Rectal smooth muscle tissue (tissue), 1 donor: ENCODE measurements around the gene ANTXRL.
"Not testable (repeated sequence)": the region's sequence is repeated elsewhere in the genome, so short reads cannot be mapped to it uniquely, and the experiment has no call there.

Experiments used
- H3K27ac ChIP-seq: one replicate; pipeline ENCODE4 v1.7.0; 2013; ENCODE audit warnings: low read depth, low read length, inconsistent platforms
- H3K27me3 ChIP-seq: one replicate; pipeline ENCODE4 v1.7.0; 2013; ENCODE audit warnings: low read length; ENCODE audit not compliant: control insufficient read depth, insufficient read depth
- H3K36me3 ChIP-seq: one replicate; pipeline ENCODE4 v1.7.0; 2013; ENCODE audit warnings: low read length; ENCODE audit not compliant: control insufficient read depth, insufficient read depth
- H3K4me1 ChIP-seq: one replicate; pipeline ENCODE4 v1.7.0; 2013; ENCODE audit warnings: low read length; ENCODE audit not compliant: control insufficient read depth, insufficient read depth
- H3K4me3 ChIP-seq: one replicate; pipeline ENCODE4 v1.7.0; 2013; ENCODE audit warnings: low read length
- H3K9ac ChIP-seq: one replicate; pipeline ENCODE4 v1.7.0; 2013; ENCODE audit warnings: low read length

The ANTXRL gene

DNA sequence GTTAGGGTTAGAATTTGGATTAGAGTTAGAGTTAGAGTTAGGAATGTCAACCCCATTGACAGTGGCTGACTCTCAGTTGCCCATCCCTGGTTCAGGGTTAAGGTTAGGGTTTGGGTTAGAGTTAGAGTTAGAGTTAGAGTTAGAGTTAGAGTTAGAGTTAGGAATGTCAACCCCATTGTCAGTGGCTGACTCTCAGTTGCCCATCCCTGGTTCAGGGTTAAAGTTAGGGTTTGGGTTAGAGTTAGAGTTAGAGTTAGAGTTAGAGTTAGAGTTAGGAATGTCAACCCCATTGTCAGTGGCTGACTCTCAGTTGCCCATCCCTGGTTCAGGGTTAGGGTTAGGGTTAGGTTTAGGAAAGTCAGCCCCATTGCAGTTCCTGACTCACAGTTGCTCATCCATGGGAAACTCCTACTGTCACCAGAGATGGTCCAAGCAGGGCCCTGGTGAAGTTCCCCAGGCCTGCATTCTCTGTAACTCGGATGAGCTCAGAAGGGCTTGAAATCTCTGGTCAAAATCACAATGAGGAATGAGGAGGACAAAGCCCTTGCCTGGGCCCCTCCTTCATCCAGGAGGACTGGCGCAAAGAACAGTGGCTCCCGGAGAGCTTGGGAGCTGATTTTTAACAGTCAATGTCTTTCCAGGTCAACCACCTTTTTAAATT, 8.7 kb downstream of the ANTXRL start:
- H3K27ac ChIP-seq, H3K9ac ChIP-seq, H3K4me1 ChIP-seq, H3K27me3 ChIP-seq, H3K36me3 ChIP-seq, H3K4me3 ChIP-seq: not testable (repeated sequence)

DNA sequence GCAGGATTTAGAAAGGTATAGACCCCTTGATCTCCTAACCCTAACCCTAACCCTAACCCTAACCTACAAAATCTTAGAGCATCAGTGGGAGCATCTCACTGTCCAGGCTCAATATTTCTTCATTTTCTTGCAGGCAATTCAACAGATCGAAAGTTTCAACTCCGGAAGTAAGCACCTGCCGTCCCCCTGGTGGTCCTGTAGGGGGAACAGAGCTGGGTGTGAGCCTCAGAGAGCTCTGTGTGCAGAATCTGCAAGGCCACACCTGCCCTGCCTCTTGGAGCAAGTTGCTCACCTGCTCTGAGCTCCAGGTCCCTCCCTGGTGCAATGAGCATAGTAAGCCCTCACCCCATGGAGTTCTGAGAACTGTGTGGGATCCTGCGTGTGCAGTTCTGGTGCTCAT, 9.3 kb downstream of the ANTXRL start:
- H3K9ac ChIP-seq, H3K4me3 ChIP-seq, H3K4me1 ChIP-seq, H3K27me3 ChIP-seq, H3K36me3 ChIP-seq, H3K27ac ChIP-seq: not testable (repeated sequence)

DNA sequence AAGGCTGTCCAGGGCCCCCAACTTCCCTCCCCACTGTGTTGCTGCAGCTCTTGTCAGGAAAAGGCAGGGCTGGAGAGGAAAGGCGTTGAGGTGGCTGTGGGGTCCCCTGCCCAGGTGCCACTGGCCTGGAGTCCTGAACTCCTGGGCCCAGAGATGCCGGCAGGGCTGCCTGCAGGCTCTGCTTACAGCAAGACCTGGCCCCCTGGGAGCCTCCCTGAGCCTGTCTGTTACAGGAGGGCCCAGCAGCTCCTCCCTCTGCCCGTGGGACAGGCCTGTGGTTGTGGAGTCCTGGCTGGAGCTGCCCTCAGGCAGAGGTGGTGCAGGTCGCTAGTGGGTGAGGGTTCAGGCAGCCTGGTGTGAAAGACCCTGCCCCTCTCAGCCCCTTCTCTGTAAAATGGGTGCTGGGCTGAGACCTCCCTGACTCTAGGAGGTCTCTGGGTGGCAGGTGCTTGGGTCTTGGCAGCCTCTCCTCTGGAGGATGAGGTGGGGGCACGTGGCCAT, 9.9 kb downstream of the ANTXRL start:
- Histone ChIP-seq H3K9ac (no peak overlapping the region), H3K27ac (no peak overlapping the region), H3K27me3 (no peaks in the 10 kb centered on the region), H3K4me3 (no peak overlapping the region), H3K36me3 (no peaks in the 10 kb centered on the region), H3K4me1 (no peaks in the 10 kb centered on the region)

DNA sequence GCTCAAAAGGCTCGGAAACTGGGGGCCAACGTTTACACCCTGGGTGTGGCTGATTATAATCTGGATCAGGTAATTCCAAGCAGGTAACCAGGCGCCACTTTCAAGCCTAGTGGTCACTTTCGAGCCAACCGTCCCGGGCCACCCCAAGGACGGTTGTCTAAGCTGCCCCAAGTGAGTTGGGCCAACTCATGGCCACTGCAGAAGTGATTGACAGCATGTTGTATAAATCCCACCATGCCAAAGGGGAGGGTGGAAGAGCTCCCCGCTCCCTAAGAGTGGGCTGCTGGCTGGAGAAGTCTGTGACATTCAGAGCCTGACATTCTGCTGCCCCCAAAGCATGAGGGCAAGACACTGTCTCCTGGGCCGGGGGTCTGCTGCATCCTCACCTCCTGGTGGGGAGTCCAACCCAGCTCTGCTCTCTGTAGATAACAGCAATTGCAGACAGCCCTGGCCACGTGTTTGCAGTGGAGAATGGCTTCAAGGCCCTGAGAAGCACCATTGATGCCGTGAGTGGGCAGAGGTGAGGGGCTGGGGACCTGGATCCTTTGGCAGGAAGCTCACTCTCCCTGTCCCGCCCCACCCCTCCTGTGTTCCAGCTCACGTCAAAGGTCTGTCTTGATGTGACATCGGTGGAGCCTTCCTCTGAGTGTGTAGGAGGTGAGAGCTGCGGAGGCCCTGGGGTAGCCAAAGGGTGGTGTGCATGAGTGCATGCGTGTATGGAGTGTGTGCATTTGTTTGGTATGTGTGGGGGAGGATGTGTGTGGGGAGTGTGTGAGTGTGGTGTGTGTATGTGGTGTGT, 10.8 kb downstream of the ANTXRL start:
- no peaks in the 10 kb centered on the region for H3K4me1 ChIP-seq
- H3K36me3 ChIP-seq = no peaks in the 10 kb centered on the region
- no peak overlapping the region for H3K4me3 ChIP-seq
- H3K27ac ChIP-seq = no peak overlapping the region
- no peaks in the 10 kb centered on the region for H3K27me3 ChIP-seq
- H3K9ac ChIP-seq = no peak overlapping the region

DNA sequence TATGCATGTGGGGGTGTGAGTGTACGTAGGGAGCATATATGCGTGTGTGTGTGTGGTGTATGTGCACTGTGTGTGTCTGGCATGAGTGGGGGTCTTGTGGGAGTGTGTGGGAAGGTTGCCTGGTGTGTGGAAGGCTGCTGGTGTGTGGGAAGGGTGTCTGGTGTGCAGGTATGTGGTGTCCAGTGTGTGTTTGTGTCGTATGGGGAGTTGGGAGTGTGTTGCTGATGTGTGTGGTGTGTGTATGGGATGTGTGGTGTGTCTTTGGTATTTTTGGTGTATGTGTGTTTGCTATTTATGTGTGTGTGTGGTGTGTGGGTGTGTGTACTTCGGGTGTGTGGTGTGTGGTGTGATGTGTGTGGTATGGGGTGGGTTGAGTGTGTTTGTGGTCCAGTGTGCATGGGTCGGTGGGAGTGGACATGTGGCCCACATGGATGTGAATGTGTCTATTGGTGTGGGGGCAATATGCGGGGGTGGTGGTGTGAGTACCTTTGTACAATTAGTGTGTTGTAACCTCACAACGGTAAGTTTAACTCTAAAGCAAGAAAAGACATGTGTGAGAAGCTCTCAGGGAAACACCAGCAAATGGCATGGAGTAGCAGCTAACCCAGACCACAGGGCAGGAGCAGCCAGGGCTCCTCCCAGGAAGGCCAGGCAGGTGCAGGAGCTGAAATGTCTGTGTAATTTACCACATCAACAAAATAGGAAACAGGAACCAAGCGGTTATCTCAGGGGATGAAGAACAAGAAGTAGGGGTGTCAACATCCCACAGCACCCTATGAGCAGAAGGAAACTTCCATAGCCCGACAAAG, 11.9 kb downstream of the ANTXRL start:
- Histone ChIP-seq H3K27ac (no peak overlapping the region), H3K9ac (no peak overlapping the region), H3K36me3 (no peaks in the 10 kb centered on the region), H3K27me3 (no peaks in the 10 kb centered on the region), H3K4me3 (no peak overlapping the region), H3K4me1 (no peaks in the 10 kb centered on the region)

DNA sequence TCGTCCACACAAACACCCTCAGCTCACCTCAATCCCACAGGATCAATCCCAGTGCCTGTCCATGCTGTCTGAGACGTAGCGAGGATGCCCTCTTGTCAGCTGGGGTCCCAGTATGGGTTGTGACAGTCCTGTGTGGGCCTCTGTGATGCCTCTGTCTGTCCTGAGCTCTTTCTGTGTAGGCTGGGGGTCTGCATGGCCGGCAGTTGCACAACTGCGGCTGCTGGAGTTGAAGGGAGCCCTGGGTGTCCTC, 12.4 kb downstream of the ANTXRL start:
- H3K27me3 ChIP-seq = no peaks in the 10 kb centered on the region
- H3K36me3 ChIP-seq = no peaks in the 10 kb centered on the region
- no peak overlapping the region for H3K4me3 ChIP-seq
- no peak overlapping the region for H3K9ac ChIP-seq
- no peak overlapping the region for H3K27ac ChIP-seq
- no peaks in the 10 kb centered on the region for H3K4me1 ChIP-seq

DNA sequence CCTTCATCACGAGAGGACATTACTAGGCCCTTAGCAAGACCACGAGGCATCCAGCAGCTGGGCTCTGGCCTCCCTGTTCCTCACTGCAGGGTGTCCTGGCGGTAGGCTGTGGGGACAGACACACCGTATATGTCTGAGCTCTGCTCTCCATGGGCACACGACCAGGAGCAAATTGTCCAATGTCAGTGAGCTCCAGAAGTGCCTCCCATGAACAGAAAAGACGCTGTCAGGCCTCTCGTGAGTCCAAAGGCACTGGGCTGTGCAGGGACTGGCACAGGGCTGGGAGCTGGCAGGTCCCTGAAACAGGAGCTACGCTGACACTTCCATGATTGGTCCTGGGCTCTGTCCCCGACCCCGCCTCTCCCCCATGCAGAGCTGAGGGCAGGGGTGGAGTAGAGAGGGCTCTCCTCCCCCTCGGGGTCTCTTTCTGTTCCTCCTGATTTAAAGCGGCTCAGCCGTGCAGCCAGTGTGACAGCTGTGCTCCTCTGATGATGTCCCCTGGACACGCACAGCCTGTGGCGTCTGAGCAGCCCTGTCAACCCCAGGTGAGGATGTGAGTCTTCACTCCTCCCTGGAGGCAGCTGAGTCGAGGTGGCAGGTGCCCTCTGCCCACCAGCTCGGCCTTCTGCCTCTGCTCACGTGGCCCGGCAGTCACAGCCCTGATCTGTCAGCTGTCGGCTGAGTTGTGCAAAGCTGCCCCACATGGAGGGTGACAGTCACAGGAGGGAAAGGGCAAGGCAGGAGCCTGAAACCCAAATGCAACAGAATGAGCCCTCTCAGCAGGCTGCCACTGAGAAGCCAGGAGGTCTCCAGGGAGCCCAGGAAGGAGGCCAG, 13.0 kb downstream of the ANTXRL start:
- H3K27ac ChIP-seq = no peak overlapping the region
- H3K27me3 ChIP-seq = no peaks in the 10 kb centered on the region
- H3K9ac ChIP-seq = no peak overlapping the region
- H3K4me1 ChIP-seq = no peaks in the 10 kb centered on the region
- H3K36me3 ChIP-seq = no peaks in the 10 kb centered on the region
- no peak overlapping the region for H3K4me3 ChIP-seq

DNA sequence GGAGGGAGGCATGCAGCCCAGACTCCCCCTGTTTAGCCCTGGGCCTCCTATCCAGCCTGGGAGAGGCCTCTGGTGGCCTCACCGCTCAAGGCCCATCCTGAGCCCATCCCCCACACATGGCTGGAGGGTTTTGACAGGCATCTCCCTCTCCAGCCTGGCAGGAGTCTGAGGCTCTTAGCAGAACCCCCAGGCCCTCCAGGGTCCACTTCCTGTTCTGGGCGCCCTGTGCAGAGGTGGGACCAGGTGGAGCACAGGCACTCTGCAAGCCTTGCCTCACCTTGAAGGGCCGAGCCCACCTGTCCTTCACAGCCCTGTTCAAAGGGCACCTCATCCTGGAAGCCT, 13.5 kb downstream of the ANTXRL start:
- not testable (repeated sequence) for H3K36me3 ChIP-seq, H3K4me3 ChIP-seq, H3K4me1 ChIP-seq, H3K9ac ChIP-seq, H3K27ac ChIP-seq, H3K27me3 ChIP-seq

DNA sequence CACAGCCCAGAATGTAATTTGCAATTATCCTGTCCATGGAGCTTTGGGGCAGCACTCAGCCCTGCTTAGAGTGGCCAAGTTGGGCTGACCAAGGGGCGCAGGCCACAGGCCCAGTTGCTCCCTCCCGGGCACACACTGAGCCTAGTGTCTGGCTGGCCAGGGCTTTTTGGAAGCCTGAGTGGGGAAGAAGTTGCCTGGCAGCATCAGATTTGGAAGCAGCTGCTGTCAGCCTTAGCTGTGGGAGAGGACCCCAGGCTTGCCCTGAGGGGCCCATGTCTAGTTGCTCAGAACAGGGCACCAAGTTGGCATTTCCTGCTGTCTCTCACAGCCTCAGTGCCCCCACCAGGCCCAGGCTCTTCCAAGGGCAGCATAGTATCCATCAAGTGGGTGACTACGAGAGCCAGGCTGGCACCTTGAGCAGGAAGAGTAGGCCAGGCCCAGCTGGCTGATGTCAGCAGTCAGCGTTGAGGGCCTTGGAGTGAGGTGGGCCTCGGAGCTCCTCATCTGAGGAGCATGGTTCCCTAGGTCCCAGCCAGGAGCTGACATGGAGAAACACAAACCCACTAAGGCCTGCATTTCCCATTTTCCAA, 14.4 kb downstream of the ANTXRL start:
- Histone ChIP-seq H3K4me1 (no peaks in the 10 kb centered on the region), H3K4me3 (no peak overlapping the region), H3K27me3 (no peaks in the 10 kb centered on the region), H3K36me3 (no peaks in the 10 kb centered on the region), H3K27ac (no peak overlapping the region), H3K9ac (no peak overlapping the region)

DNA sequence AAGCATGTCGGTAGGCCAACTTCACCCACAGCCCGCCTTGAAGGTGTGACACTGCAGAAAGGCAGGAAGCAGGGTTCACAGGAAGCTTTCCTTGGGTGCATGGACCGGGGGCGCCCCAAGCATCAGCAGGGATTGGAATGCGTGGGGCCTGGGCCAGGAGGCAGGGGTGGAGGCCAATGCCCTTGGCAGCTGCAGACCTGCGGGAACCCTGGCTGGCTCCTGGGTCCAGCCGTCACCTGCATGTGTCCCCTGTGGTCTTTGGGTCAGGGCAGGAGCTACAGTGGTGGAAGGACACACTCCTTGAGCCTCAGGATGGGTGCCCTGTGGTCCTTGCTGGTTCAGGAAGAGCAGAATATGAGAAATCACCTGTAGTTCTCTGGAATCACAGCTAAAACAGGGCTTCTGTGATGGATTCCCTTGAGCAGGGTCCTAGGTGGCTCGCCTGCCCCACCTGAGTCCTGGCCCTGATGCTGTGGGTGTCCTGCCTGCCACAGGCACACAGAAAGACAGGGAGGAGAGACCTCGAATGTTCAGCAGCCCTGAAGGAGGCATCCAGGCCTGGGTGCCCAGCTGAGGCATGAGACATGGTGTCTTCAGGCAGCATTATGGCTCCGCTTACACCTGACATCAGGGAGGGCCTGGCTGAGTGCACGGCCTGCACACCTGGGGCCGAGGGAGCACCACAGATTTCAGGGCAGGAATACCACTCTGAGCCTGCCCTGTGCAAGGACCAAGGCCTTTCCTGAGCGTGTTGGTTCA, 15.1 kb downstream of the ANTXRL start:
- Histone ChIP-seq H3K27me3 (no peaks in the 10 kb centered on the region), H3K9ac (no peak overlapping the region), H3K4me3 (no peak overlapping the region), H3K27ac (no peak overlapping the region), H3K4me1 (no peaks in the 10 kb centered on the region), H3K36me3 (no peaks in the 10 kb centered on the region)

DNA sequence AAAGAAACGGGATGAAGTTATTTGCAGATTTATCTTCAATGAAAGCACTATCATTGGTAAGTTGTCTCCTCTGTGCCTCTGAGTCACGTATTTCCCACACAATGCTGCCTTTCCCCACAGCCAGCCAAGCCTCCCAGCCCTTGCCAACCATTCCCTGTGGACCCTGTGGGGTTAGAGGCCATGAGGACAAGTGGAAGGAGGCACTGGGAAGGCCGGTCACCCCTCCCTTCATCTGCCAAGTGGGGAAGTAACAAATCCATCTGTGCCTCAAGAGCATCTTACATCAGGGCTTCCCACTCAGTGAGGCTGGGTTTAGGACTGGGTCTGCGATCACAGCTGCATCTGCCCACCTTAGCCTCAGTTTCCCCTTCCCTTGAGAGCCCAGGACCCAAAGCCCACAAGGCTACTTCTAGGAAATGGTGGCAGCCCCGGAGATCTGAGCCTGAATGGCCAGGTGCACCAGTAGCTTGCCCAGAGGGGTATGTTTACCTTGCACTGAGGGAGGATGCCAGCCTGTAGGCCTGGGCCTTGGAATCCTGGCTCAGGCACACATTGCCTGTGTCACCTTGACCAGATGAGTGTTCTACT, 16.1 kb downstream of the ANTXRL start:
- H3K36me3 ChIP-seq, H3K4me1 ChIP-seq, H3K4me3 ChIP-seq, H3K27ac ChIP-seq, H3K27me3 ChIP-seq, H3K9ac ChIP-seq: not testable (repeated sequence)
